BE2C (cell line): ENCODE measurements around the gene KRT8.

Experiments used
- DNase-seq: peaks from one replicate; pipeline ENCODE4 v3.0.0-alpha.2; 2020
- H3K27me3 ChIP-seq: fragments of 250-450 bp; sonication (Bioruptor Pico); 2 replicates; pipeline ENCODE4 v1.5.1; 2020; ENCODE audit warnings: mild to moderate bottlenecking
- H3K36me3 ChIP-seq: fragments of 250-450 bp; sonication (Bioruptor Pico); 2 replicates; pipeline ENCODE4 v1.5.1; 2020; ENCODE audit warnings: mild to moderate bottlenecking
- H3K4me1 ChIP-seq: fragments of 250-450 bp; sonication (Bioruptor Pico); 2 replicates; pipeline ENCODE4 v1.5.1; 2020
- H3K4me3 ChIP-seq: 2 replicates; pipeline ENCODE4 v1.5.1; 2011; ENCODE audit warnings: low read depth, low read length
- H3K9me3 ChIP-seq: fragments of 250-450 bp; sonication (Bioruptor Pico); 2 replicates; pipeline ENCODE4 v1.5.1; 2020
- TF ChIP-seq, protein P1 (sequence below): IDR thresholded peaks from 2 replicates; pipeline ENCODE4 v1.5.1; 2012; ENCODE audit warnings: mild to moderate bottlenecking, low read depth, low read length

The KRT8 gene

DNA sequence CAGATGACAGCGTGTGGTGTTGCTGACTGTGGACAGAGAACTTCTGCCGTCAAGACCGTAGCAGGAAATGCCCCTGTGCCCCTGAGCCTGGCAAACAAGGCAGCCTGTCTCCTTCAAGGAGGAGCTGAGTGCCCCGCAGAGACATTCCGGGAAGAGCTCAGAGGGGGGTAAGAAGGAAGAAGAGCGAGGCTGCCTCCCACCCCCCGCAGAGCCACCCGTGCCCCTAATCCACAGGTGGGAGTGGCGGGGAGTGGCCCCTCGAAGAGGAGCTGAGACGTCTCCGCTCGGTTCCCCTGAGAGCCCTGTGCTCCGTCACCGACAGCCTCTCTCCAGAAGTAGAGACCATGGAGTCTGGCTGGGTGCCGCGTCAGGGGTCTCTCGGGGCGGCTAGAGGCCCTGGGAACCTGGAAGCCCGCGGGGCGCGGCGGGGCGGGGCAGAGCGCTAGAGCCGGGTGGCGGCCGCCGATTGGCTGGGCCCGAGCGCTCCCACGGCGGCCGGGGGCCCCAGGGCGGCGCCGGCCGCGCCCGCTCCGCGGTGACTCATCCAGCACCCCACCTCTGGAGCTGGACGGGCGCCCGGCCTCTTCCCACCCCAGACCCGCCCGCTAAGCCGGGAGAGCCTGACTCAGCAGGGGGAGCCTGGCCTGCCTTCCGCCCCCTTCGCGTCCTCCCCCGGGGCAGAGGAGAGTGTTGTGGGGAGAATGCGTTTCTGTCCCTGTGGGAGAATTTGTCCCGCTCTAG, 30.9 kb downstream of the KRT8 start:
- peak; percentile 82 for DNase-seq
- peaks cover 4% of the 10 kb centered on the region; the same call in 1 of the 2 replicates for H3K4me1 ChIP-seq
- H3K36me3 ChIP-seq = no peaks in the 10 kb centered on the region
- TF ChIP-seq, protein P1, sequence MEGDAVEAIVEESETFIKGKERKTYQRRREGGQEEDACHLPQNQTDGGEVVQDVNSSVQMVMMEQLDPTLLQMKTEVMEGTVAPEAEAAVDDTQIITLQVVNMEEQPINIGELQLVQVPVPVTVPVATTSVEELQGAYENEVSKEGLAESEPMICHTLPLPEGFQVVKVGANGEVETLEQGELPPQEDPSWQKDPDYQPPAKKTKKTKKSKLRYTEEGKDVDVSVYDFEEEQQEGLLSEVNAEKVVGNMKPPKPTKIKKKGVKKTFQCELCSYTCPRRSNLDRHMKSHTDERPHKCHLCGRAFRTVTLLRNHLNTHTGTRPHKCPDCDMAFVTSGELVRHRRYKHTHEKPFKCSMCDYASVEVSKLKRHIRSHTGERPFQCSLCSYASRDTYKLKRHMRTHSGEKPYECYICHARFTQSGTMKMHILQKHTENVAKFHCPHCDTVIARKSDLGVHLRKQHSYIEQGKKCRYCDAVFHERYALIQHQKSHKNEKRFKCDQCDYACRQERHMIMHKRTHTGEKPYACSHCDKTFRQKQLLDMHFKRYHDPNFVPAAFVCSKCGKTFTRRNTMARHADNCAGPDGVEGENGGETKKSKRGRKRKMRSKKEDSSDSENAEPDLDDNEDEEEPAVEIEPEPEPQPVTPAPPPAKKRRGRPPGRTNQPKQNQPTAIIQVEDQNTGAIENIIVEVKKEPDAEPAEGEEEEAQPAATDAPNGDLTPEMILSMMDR = no peak
- H3K9me3 ChIP-seq = no peaks in the 10 kb centered on the region
- H3K4me3 ChIP-seq = peak overlapping the region; percentile 40
- H3K27me3 ChIP-seq = no peaks in the 10 kb centered on the region

DNA sequence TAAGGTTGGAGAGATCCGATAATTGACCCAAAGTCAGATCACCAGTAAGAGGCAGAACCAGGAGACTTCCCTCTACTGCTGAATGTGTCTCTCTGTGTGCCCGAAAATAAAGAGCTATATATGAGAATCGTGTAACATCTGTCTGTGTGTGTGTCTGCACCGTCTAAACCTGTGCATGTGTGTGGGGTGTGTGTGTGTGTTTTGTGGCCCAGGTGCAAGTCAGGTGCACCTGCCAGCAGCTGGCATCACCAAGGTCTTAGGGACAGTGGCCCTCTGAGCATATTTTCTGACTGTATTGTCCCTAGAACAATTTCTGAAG, 31.4 kb downstream of the KRT8 start:
- H3K27me3 ChIP-seq = no peaks in the 10 kb centered on the region
- peaks cover 4% of the 10 kb centered on the region; the same call in 1 of the 2 replicates for H3K4me1 ChIP-seq
- no peaks in the 10 kb centered on the region for H3K36me3 ChIP-seq
- no peak for DNase-seq
- TF ChIP-seq, protein P1 = no peak
- H3K4me3 ChIP-seq = no peak overlapping the region; the same call in 1 of the 2 replicates
- H3K9me3 ChIP-seq = no peaks in the 10 kb centered on the region

DNA sequence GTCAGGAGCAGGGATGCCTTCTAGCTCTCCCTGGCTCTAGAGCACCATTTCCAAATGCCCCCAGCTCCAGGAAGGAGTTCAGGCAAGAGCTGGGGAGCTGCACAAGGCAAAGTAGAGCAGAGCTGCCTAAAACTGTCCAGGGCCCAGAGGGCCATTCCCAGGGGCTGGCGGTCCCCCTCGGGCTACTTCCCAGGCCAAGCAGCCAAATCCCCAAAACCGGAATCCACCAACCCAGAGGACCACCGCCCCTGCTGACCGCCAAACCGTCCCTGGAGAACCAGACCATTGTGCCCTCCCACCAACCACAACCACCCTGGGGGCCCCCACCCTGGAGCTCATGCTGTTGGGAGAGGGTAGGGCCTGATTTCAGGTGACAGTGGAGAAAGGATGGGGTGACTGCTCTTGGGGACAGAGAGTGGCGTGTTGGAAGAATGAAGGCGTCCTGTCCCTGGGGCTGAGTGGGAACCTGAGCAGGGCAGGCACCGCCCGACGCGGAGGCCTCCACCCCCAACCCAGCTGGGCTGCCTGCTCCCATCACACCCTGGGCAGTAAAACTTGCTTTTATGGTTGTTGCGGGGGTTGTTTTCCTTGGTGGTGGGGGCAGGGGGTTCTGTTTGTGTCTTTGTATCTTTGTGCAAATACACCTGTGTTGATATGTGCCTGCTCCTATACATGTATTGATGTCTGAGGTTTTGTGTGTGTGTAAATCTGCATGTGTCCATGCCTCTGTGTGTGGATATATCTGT, 32.1 kb downstream of the KRT8 start:
- Histone ChIP-seq H3K4me3 (no peak overlapping the region), H3K27me3 (no peaks in the 10 kb centered on the region), H3K36me3 (no peaks in the 10 kb centered on the region), H3K9me3 (no peaks in the 10 kb centered on the region), H3K4me1 (peaks cover 4% of the 10 kb centered on the region; the same call in 1 of the 2 replicates)
- no peak for DNase-seq
- TF ChIP-seq, protein P1 = no peak

DNA sequence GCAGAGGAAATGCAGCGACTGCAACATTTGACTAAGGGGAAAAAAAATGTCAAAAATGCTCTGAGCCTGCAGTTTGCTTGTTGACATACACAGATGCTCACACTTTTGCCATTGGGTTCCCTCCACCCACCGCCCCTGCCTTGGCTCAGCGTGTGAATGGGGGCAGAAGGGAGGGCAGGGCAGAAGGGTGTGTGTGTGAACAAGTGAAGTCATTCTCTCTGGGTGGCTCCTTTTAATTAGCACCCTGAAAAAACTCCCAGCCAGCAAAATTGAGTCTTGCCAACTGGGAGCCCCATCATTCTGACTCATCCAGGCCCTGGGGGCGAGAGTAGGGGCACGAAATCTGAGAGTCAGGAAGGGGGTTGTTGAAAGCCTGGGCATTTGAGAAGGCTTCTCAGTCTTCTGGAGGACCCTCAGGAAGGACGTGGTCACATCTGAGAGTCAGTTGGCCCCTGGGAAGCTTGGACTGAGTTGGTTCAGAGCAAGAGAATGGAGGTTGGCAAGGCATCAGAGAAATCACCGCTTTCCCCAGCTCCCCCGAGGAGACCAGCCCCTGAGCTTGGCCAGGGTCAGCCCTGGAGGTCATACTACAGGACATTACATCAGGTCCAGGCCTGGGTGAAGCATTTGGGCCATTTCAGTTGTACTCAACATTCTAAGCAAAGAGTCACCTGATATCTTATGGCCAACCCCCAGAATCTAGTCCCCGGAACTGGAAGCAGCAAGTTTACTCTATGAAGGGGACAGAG, 33.4 kb downstream of the KRT8 start:
- Histone ChIP-seq H3K27me3 (no peaks in the 10 kb centered on the region), H3K9me3 (no peaks in the 10 kb centered on the region), H3K36me3 (no peaks in the 10 kb centered on the region), H3K4me1 (peaks cover 4% of the 10 kb centered on the region; the same call in 1 of the 2 replicates), H3K4me3 (no peak overlapping the region)
- TF ChIP-seq, protein P1 = no peak
- no peak for DNase-seq

DNA sequence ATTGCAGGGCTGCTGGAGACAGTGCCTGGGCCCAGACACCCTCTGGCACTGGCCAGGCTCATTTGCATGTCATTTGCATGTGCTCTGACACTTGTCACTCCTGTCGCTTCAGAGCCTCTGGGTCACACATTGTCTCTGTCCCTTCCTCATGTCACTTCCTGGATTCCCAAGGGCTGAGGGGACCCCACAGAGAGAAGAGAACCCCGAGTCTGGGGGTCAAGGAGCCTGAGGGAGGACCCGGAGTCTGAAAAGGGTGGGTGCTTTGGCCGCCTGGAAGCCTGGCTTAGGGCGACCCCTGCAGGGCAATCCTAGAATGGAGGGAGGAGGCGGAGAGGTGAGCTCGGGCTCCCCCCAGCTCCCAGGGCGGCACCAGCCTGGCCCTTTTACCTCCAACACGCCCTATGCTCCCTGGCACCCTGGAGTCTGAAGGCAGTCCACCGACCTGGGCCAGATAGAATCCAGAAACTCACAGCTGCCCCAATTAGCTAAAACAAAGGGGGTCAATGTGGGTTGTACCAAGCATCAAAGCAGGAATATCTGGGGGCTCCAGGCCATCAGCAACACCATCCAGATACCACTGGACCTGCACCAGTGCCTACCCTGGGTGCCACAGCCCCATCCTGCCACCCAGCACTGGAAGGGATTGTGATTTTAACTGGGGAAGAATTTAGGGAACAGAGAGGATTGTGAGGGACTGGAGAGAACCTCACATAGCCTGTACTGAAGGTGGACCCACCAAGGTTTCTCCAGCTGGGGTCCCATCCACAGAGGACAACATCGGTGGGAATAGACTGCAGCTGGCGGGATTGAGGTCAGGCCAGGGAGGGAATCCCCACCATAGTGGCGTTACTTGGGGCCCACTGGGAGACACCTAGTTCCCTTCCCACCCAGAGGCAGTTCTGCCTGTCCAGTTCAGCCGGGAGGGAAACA, 34.2 kb downstream of the KRT8 start:
- peaks cover 4% of the 10 kb centered on the region; the same call in 1 of the 2 replicates for H3K4me1 ChIP-seq
- no peaks in the 10 kb centered on the region for H3K9me3 ChIP-seq
- H3K4me3 ChIP-seq = no peak overlapping the region
- no peaks in the 10 kb centered on the region for H3K27me3 ChIP-seq
- H3K36me3 ChIP-seq = no peaks in the 10 kb centered on the region
- DNase-seq = peak; percentile 70
- TF ChIP-seq, protein P1 = peak; percentile 73
